ENCODE data around the gene RAPGEF3. TPM values are rescaled to one million over a fixed set of nuclear protein-coding genes. Genes with fewer than 3 reads are reported as not detected.

The RAPGEF3 gene
- total and polyA plus RNA-seq, 2 of the 13 experiments (the other 11 are each of a cell fraction or from before 2014, with no cell fraction given): 0.07 TPM

DNA sequence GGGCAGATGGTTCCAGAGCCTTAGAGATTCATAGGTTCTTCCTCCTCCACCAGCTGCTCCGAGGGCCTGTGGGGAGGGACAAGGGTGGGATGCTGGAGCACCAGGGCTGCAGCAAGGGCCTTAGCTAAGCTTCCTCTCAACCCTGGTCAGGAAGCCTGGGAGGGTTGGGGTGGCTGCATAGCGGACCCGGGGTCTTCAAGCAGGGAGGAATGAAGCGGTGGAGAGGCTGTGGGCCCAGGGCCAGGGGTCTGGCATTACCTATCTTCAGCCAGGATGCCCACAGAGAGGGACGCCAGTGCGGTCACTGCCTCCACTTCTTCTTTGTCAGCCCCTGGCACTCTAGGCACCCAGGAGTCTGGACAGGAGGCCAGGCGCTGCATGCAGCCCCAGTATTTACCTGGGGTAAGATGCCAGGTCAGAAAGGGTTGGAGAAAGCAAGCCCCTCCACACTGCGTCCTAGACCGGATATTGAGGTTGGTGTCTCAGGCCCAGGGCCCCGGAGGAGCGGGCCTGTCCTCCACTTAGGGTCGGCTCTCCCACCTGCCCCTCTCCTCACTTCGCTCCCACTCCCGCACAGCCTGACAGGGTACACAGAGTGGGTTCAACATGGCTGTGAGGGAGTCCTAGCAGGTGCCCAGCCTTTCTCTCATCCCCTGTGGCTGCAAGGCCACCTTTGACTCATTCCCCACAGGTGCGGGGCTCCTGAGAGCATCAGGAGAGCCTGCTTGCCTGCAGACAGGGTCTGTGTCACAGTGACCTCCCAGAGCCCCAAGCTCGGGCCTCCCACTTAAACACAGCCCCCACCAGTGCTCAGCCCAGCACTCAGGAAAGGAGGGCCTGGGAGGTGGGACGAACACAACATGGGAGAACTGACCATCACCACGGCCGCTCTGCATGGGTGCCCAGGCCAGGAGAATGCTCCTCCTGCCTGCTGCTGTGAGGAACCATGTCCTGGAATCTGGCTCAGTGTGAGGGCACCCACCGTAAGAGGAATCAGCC, 25.4 kb upstream of the RAPGEF3 start:
- WGBS (ENCODE audit: low lambda C conversion rate): 92% methylated on average over 15 of the region's 20 CpGs
- H3K4me3 ChIP-seq (replicated peaks in 1 of 3; ENCODE audit: insufficient read depth in 1 of 3, low read depth in 2 of 3, low read length in 3 of 3): no peak overlapping the region
- no peaks in the 10 kb centered on the region for H3K27me3 ChIP-seq (ENCODE audit: control insufficient read depth in 1 of 2, insufficient read depth in 2 of 2, low read length in 2 of 2)
- H3K27ac ChIP-seq (ENCODE audit: extremely low read length, insufficient read depth, low read length): no peak overlapping the region
- POLR2A ChIA-PET: no interaction called here
- CTCF ChIA-PET (ENCODE audit: low intra/inter-chr PET ratio, low total read pairs): no interaction called here
- H4K20me1 ChIP-seq (ENCODE audit: insufficient read depth, low read length): no peaks in the 10 kb centered on the region
- peaks cover 12 to 13% of the 10 kb centered on the region in 2 experiments; a peak in 3 of 5 replicates for H3K36me3 ChIP-seq (replicated peaks in 1 of 2; ENCODE audit: control insufficient read depth in 1 of 2, insufficient read depth in 2 of 2, low read length in 2 of 2)
- intact Hi-C loops (cut with micrococcal nuclease; ENCODE audit: unreplicated experiment) (no loop called here), in situ Hi-C loops (cut with HindIII; ENCODE audit: extremely low pct_ligation_motif_present, low pct_unique_long_range_greater_than_20kb) (no loop called here)
- no peaks in the 10 kb centered on the region for H3K9me3 ChIP-seq (ENCODE audit: low read length)
- DNase-seq (ENCODE audit: low spot score): no peak
- FAIRE-seq: no peak
- H3K4me1 ChIP-seq (ENCODE audit: insufficient read depth, low read length): no peaks in the 10 kb centered on the region
- no peak overlapping the region for H2AFZ ChIP-seq (ENCODE audit: low read length)
- no peak for TF ChIP-seq AGO1 (IDR thresholded peaks at IDR 0.05; ENCODE audit: low read depth, low read length, poor library complexity, severe bottlenecking)
- TF ChIP-seq, protein P1, sequence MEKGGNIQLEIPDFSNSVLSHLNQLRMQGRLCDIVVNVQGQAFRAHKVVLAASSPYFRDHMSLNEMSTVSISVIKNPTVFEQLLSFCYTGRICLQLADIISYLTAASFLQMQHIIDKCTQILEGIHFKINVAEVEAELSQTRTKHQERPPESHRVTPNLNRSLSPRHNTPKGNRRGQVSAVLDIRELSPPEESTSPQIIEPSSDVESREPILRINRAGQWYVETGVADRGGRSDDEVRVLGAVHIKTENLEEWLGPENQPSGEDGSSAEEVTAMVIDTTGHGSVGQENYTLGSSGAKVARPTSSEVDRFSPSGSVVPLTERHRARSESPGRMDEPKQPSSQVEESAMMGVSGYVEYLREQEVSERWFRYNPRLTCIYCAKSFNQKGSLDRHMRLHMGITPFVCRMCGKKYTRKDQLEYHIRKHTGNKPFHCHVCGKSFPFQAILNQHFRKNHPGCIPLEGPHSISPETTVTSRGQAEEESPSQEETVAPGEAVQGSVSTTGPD (CRISPR knock-in tag; IDR thresholded peaks at IDR 0.05): no peak
- TF ChIP-seq ZIK1 (CRISPR knock-in tag; IDR thresholded peaks at IDR 0.05; ENCODE audit: borderline replicate concordance, low read depth): no peak
- TF ChIP-seq ZBTB7A (CRISPR knock-in tag; IDR thresholded peaks at IDR 0.05): no peak
- TF ChIP-seq, protein P2, sequence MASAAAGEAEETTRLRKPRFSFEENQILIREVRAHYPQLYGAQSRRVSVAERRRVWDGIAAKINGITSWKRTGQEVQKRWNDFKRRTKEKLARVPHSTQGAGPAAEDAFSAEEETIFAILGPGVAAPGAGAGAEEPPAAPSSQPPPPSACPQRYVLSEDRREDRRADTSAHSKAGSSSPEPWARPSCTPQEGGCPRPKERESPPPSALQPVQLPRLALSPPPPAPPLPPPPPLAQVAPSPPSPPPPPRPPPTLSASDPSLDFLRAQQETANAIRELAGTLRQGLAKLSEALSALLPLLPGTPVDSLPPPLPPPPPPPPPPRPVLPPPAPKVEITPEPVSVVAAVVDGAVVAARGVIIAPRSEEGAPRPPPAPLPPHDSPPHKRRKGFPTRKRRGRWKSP (CRISPR knock-in tag; IDR thresholded peaks at IDR 0.05): no peak
- no peak for TF ChIP-seq KLF11 (CRISPR knock-in tag; IDR thresholded peaks at IDR 0.05)
- TF ChIP-seq, protein P3, sequence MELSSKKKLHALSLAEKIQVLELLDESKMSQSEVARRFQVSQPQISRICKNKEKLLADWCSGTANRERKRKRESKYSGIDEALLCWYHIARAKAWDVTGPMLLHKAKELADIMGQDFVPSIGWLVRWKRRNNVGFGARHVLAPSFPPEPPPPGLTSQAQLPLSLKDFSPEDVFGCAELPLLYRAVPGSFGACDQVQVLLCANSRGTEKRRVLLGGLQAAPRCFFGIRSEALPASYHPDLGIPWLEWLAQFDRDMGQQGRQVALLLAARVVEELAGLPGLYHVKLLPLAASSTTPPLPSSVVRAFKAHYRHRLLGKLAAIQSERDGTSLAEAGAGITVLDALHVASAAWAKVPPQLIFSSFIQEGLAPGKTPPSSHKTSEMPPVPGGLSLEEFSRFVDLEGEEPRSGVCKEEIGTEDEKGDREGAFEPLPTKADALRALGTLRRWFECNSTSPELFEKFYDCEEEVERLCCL (CRISPR knock-in tag; IDR thresholded peaks at IDR 0.05; ENCODE audit: borderline replicate concordance): no peak
- H3K4me2 ChIP-seq (ENCODE audit: low read depth, low read length): no peak overlapping the region
- ATAC-seq: no peak
- no peaks in the 10 kb centered on the region for H3K79me2 ChIP-seq (ENCODE audit: insufficient read depth, low read length)
- H3K9ac ChIP-seq (ENCODE audit: insufficient read depth, low read depth, low read length): no peak overlapping the region
- BruUV-seq (replicated peaks): no TSS peak
